IMR-90 (cell line): Measurements from ENCODE around the gene ALKBH7. TPM values are rescaled to one million over a fixed set of nuclear protein-coding genes. Genes with fewer than 3 reads are reported as not detected.
"Not testable (repeated sequence)": the region's sequence is repeated elsewhere in the genome, so short reads cannot be mapped to it uniquely, and the experiment has no call there.

Experiments used
- ATAC-seq: fragments of 200-7000 bp; cut with Tn5 transposase; 2 replicates; pipeline ENCODE4 v1.9.1; 2020; ENCODE audit warnings: low read depth, mild to moderate bottlenecking, moderate library complexity
- BruUV-seq: library from RNA; stranded (reverse); fragments of 400-500 nt; replicated peaks from 2 replicates; lab custom pipeline; 2021; lab: Mats Ljungman, UMichigan
- CTCF ChIA-PET: fragments of 300-600 bp; formaldehyde crosslinking; extraction: SDS; loops from one replicate; lab custom pipeline; 2021; ENCODE audit warnings: antibody characterized with exemption; lab: Yijun Ruan, JAX
- POLR2A ChIA-PET: fragments of 300-600 bp; sonication (Branson Sonifier 250); formaldehyde crosslinking; loops from one replicate; lab custom pipeline; 2022; ENCODE audit warnings: antibody characterized with exemption; ENCODE audit not compliant: unreplicated experiment; lab: Charles Lee
- DNase-seq: peaks from one replicate; pipeline ENCODE4 v3.0.0; 2013
- H2AFZ ChIP-seq: replicated peaks from 2 replicates; pipeline ENCODE3; 2013; ENCODE audit warnings: low read length, mild to moderate bottlenecking; ENCODE audit not compliant: poor library complexity
- H2AK5ac ChIP-seq: 2 replicates; pipeline ENCODE4 v1.6.1; 2013; ENCODE audit warnings: low read depth, low read length, inconsistent platforms
- H2AK9ac ChIP-seq: replicated peaks from 2 replicates; pipeline ENCODE3; 2013; ENCODE audit warnings: mild to moderate bottlenecking, low read depth, low read length, moderate library complexity; ENCODE audit not compliant: poor library complexity
- H2BK120ac ChIP-seq: 2 replicates; pipeline ENCODE4 v1.6.1; 2013; ENCODE audit warnings: low read depth, low read length, inconsistent platforms
- H2BK15ac ChIP-seq: 3 replicates; pipeline ENCODE4 v1.6.1; 2013; ENCODE audit warnings: low read depth, low read length, inconsistent platforms
- H2BK20ac ChIP-seq: 2 replicates; pipeline ENCODE4 v1.6.1; 2013; ENCODE audit warnings: low read depth, mild to moderate bottlenecking, inconsistent platforms, low read length, moderate library complexity
- H2BK5ac ChIP-seq: 2 replicates; pipeline ENCODE4 v1.6.1; 2013; ENCODE audit warnings: mild to moderate bottlenecking, low read depth, low read length, inconsistent platforms; ENCODE audit not compliant: poor library complexity, severe bottlenecking
- H3K14ac ChIP-seq: replicated peaks from 2 replicates; pipeline ENCODE4 v1.6.1; 2013; ENCODE audit warnings: low read depth, low read length, inconsistent platforms
- H3K18ac ChIP-seq: 2 replicates; pipeline ENCODE4 v1.6.1; 2013; ENCODE audit warnings: low read depth, low read length, control low read depth
- H3K23ac ChIP-seq: 2 replicates; pipeline ENCODE4 v1.6.1; 2013; ENCODE audit warnings: low read depth, low read length, inconsistent platforms
- H3K27ac ChIP-seq: 2 replicates; pipeline ENCODE4 v1.5.1; 2013; ENCODE audit warnings: mild to moderate bottlenecking, control low read depth, low read length; ENCODE audit not compliant: insufficient read depth
- H3K27me3 ChIP-seq: 2 replicates; pipeline ENCODE4 v1.6.1; 2013; ENCODE audit warnings: low read length; ENCODE audit not compliant: control insufficient read depth, insufficient read depth
- H3K36me3 ChIP-seq: 2 replicates; pipeline ENCODE4 v1.6.1; 2013; ENCODE audit warnings: low read length, mixed read lengths; ENCODE audit not compliant: control insufficient read depth, insufficient read depth
- H3K4ac ChIP-seq: 2 replicates; pipeline ENCODE4 v1.6.1; 2013; ENCODE audit warnings: low read depth, low read length, inconsistent platforms
- H3K4me1 ChIP-seq: 2 replicates; pipeline ENCODE4 v1.6.1; 2013; ENCODE audit warnings: low read length, mixed read lengths; ENCODE audit not compliant: control insufficient read depth, insufficient read depth
- H3K4me2 ChIP-seq: 2 replicates; pipeline ENCODE4 v1.6.1; 2013; ENCODE audit warnings: low read depth, mild to moderate bottlenecking, control low read depth, low read length, moderate library complexity
- H3K4me3 ChIP-seq: 2 replicates; pipeline ENCODE4 v1.5.1; 2013; ENCODE audit warnings: low read depth, mild to moderate bottlenecking, control low read depth, low read length, moderate library complexity; ENCODE audit not compliant: insufficient read depth
- H3K56ac ChIP-seq: 2 replicates; pipeline ENCODE4 v1.6.1; 2013; ENCODE audit warnings: low read length, inconsistent platforms; ENCODE audit not compliant: insufficient read depth; ENCODE audit errors: extremely low read depth
- H3K79me1 ChIP-seq, 2 experiments: 2 replicates each; pipeline ENCODE4 v1.6.1; 2013; ENCODE audit warnings: low read length in 2 of 2, inconsistent platforms in 1 of 2, low read depth in 1 of 2
- H3K9ac ChIP-seq: 2 replicates; pipeline ENCODE4 v1.6.1; 2013; ENCODE audit warnings: low read depth, low read length, control low read depth
- H3K9me1 ChIP-seq: 2 replicates; pipeline ENCODE4 v1.6.1; 2013; ENCODE audit warnings: low read length, inconsistent platforms; ENCODE audit not compliant: insufficient read depth
- H3K9me3 ChIP-seq: 2 replicates; pipeline ENCODE4 v1.6.1; 2013; ENCODE audit warnings: low read length; ENCODE audit not compliant: control insufficient read depth, insufficient read depth
- H4K20me1 ChIP-seq: 2 replicates; pipeline ENCODE4 v1.6.1; 2013; ENCODE audit warnings: low read length, inconsistent platforms; ENCODE audit not compliant: insufficient read depth
- H4K5ac ChIP-seq: 2 replicates; pipeline ENCODE4 v1.6.1; 2013; ENCODE audit warnings: mild to moderate bottlenecking, low read depth, low read length, control low read depth
- H4K8ac ChIP-seq, 2 experiments: 2 replicates each; pipeline ENCODE4 v1.6.1; 2013; ENCODE audit warnings: low read depth in 2 of 2, low read length in 2 of 2, control low read depth in 1 of 2, inconsistent platforms in 1 of 2
- H4K91ac ChIP-seq: 2 replicates; pipeline ENCODE4 v1.6.1; 2013; ENCODE audit warnings: low read depth, low read length, inconsistent platforms; ENCODE audit not compliant: insufficient read depth
- WGBS, 2 experiments: methylation state at CpG; one replicate each; pipeline versions ENCODE4 v1.1.5 to v1.1.7; 2013; ENCODE audit warnings: missing lambda C conversion rate in 2 of 2; ENCODE audit not compliant: insufficient read length in 1 of 2; ENCODE audit errors: extremely low coverage in 2 of 2; 5-methylcytosine and 5-hydroxymethylcytosine counted together
- dilution Hi-C: fragments of 300-500 bp; cut with HindIII; formaldehyde crosslinking; loops from one replicate; pipeline ENCODE4 v1.14.3; 2018; ENCODE audit warnings: low sequenced_read_pairs; ENCODE audit not compliant: unreplicated experiment
- in situ Hi-C: fragments of 300-500 bp; cut with MboI; formaldehyde crosslinking; loops from 3 replicates; pipeline ENCODE4 v1.14.3; 2019; ENCODE audit warnings: low sequenced_read_pairs, inconsistent platforms, mixed read lengths
- intact Hi-C: fragments of 100-400 bp; cut with micrococcal nuclease; formaldehyde crosslinking; loops from 2 replicates; pipeline ENCODE4 v1.10.0; 2022
- polyA plus RNA-seq, 3 experiments: library from polyadenylated mRNA; depleted of rRNA; stranded (reverse); fragments of >200 nt; gene quantifications; 2 replicates each; pipeline ENCODE4 v1.2.3, GENCODE V29; 2012; ENCODE audit warnings: low replicate concordance in 1 of 3
- total RNA-seq: library from RNA; depleted of rRNA; stranded (reverse); fragments of >200 nt; gene quantifications from 2 replicates; pipeline ENCODE4 v1.2.3, GENCODE V29; 2012

The ALKBH7 gene
- total and polyA plus RNA-seq, 2 of the 4 experiments (the other 2 are of a cell fraction), result 9.3 to 22.5 TPM

GRCh38 chr19:6360857-6361216 lies 11.8 kb upstream of the ALKBH7 start:
- H3K4me2 ChIP-seq, DNase-seq, H3K56ac ChIP-seq, H2BK5ac ChIP-seq, dilution Hi-C loops, H2AK9ac ChIP-seq, H3K27me3 ChIP-seq, in situ Hi-C loops, H3K9ac ChIP-seq, BruUV-seq, H3K23ac ChIP-seq, H2AFZ ChIP-seq, H3K18ac ChIP-seq, H2AK5ac ChIP-seq, H4K5ac ChIP-seq, H3K9me1 ChIP-seq, H3K14ac ChIP-seq, intact Hi-C loops, H3K27ac ChIP-seq, CTCF ChIA-PET, H3K4me1 ChIP-seq, H2BK15ac ChIP-seq, ATAC-seq, H4K20me1 ChIP-seq, H2BK20ac ChIP-seq, H3K9me3 ChIP-seq: not testable (repeated sequence)
- peaks cover 13% of the 10 kb centered on the region; the same call in 1 of the 2 replicates for H3K36me3 ChIP-seq
- H4K91ac ChIP-seq, result 0 out of 2 replicates have a peak overlapping the region, but pooled peaks have one; percentile 28
- H3K4me3 ChIP-seq, result peak overlapping the region; percentile 18; the same call in 1 of the 2 replicates
- peaks cover 13 to 30% of the 10 kb centered on the region in 2 experiments for H3K79me1 ChIP-seq
- H3K4ac ChIP-seq, result peak overlapping the region; percentile 61; the same call in 1 of the 2 replicates
- peak overlapping the region; percentile 22; the same call in 1 of the 2 replicates for H2BK120ac ChIP-seq
- WGBS, 2 experiments, result 97% methylated on average over 7 of the region's 10 CpGs; no CpG with 5 or more reads in 1 of the 2 experiments
- POLR2A ChIA-PET, result interaction anchor here (2.2 kb wide), 1 partner anchor 12 kb away, joined by 8 read pairs; the partner anchor contains the start of gene ALKBH7
- H4K8ac ChIP-seq, result peak overlapping the region in 1 of 2 experiments; percentile 78; a peak in 1 of 4 replicates
